Skeletal muscle tissue (tissue), 4 donors: Measurements from ENCODE around the gene CCL1. TPM values are rescaled to one million over a fixed set of nuclear protein-coding genes. Genes with fewer than 3 reads are reported as not detected.
"Not testable (repeated sequence)": the region's sequence is repeated elsewhere in the genome, so short reads cannot be mapped to it uniquely, and the experiment has no call there.

ENCODE experiments used
- H3K27ac ChIP-seq: one replicate; pipeline ENCODE4 v1.7.0; 2013; ENCODE audit warnings: mild to moderate bottlenecking, low read depth, low read length, inconsistent platforms
- H3K27me3 ChIP-seq, 3 donors: one replicate each; pipeline ENCODE4 v1.7.0; 2013; ENCODE audit warnings: low read length in 3 of 3; ENCODE audit not compliant: control insufficient read depth in 3 of 3, insufficient read depth in 3 of 3
- H3K36me3 ChIP-seq, 3 donors: one replicate each; pipeline ENCODE4 v1.7.0; 2013; ENCODE audit warnings: low read length in 3 of 3; ENCODE audit not compliant: control insufficient read depth in 3 of 3, insufficient read depth in 3 of 3
- H3K4me1 ChIP-seq, 3 donors: one replicate each; pipeline ENCODE4 v1.7.0; 2013; ENCODE audit warnings: low read length in 3 of 3, mild to moderate bottlenecking in 3 of 3; ENCODE audit not compliant: control insufficient read depth in 3 of 3, insufficient read depth in 3 of 3
- H3K4me3 ChIP-seq, 3 donors: one replicate each; pipeline ENCODE4 v1.7.0; 2013; ENCODE audit warnings: low read length in 3 of 3
- H3K9ac ChIP-seq, 3 donors: one replicate each; pipeline ENCODE4 v1.7.0; 2013; ENCODE audit warnings: low read length in 3 of 3, mild to moderate bottlenecking in 3 of 3, moderate library complexity in 2 of 3, low read depth in 1 of 3
- H3K9me3 ChIP-seq, 3 donors: one replicate each; pipeline ENCODE4 v1.7.0; 2013; ENCODE audit warnings: low read length in 3 of 3; ENCODE audit not compliant: control insufficient read depth in 3 of 3
- total RNA-seq: library from RNA; depleted of rRNA; stranded (reverse); fragments of >200 nt; gene quantifications from one replicate; pipeline ENCODE4 v1.2.3, GENCODE V29; 2014
- donor health status: Osteomylitis.

CCL1 gene
- total RNA-seq, 1 donor from 2014 or later: not detected

DNA sequence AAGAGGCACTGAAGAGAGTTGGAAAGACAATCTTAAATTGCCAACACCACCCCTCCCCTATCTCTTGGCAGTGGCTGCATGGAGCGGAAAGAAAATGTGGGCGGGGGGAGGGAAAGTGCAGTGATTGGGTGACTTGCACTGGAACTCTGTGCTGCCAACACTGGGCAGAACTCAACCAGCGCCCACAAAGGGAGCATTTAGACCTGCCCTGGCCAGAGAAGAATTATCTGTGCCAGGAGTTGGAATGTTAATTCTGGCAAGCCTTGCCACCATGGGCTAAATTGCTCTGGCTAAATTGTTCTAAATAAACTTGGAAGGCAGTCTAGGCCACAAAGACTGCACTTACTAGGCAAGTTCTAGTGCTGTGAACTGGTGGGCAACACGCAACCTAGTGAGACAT is 13.3 kb downstream of the CCL1 start:
- Histone ChIP-seq H3K9ac (no peak overlapping the region), H3K36me3 (no peaks in the 10 kb centered on the region), H3K4me1 (no peaks in the 10 kb centered on the region), H3K4me3 (no peak overlapping the region), H3K27ac (no peak overlapping the region), H3K27me3 (no peaks in the 10 kb centered on the region), H3K9me3 (peaks cover 0 to 4% (median 0%) of the 10 kb centered on the region in 3 donors)

DNA sequence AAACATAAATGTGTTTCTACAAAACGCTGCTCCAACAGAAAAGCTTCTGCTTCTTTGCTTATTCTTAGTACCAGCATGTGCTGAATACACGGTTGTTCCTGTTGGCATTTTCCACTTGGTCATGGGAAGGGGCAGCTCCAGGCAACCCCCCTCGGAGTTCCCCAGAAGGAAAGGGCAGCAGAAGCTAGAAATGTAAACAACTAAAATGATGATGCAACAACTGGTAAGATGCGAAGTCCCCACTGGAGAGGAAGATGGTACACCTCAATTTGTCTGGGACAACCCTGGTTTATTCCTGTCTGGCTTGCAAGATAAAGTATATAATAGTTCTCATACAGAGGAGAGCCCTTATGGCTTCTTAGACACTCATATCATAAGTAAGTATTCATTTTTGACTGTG is 16.0 kb downstream of the CCL1 start:
- Histone ChIP-seq H3K27ac (no peak overlapping the region), H3K9ac (no peak overlapping the region), H3K4me3 (no peak overlapping the region), H3K36me3 (no peaks in the 10 kb centered on the region), H3K27me3 (no peaks in the 10 kb centered on the region), H3K9me3 (no peaks in the 10 kb centered on the region), H3K4me1 (no peaks in the 10 kb centered on the region)

GRCh38 chr17:34341916-34342315 is 21.1 kb downstream of the CCL1 start:
- no peak overlapping the region for H3K27ac ChIP-seq
- no peak overlapping the region for H3K9ac ChIP-seq
- H3K4me1 ChIP-seq: no peaks in the 10 kb centered on the region
- H3K27me3 ChIP-seq: no peaks in the 10 kb centered on the region
- no peaks in the 10 kb centered on the region for H3K36me3 ChIP-seq
- no peak overlapping the region for H3K4me3 ChIP-seq
- no peaks in the 10 kb centered on the region for H3K9me3 ChIP-seq

DNA sequence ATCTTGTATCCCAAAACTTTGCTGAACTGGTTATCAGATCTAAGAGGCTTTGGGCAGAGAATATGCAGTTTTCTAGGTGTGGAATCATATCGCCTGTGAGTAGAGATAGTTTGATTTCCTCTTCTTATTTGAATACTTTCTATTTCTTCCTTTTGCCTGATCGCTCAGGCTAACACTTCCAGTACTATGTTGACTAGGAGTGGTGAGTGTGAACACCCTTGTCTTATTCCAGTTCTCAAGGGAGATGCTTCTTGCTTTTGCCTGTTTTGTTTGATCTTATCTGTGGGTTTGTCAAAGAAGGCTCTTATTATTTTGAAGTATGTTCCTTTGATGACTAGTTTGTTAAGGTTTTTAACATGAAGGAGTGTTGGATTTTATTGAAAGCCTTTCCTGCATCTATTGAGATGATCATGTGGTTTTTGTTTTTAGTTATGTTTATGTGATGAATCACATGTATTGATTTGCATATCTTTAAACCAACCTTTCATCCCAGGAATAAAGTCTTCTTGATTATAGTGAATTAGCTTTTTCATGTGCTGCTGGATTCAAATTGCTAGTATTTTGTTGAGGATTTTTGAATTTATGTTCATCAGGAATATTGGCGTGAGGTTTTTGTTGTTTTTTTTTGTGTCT is 23.8 kb downstream of the CCL1 start:
- no peaks in the 10 kb centered on the region for H3K4me1 ChIP-seq
- H3K4me3 ChIP-seq: no peak overlapping the region
- H3K9ac ChIP-seq: no peak overlapping the region
- no peak overlapping the region for H3K27ac ChIP-seq
- H3K9me3 ChIP-seq: no peaks in the 10 kb centered on the region
- no peaks in the 10 kb centered on the region for H3K27me3 ChIP-seq
- no peaks in the 10 kb centered on the region for H3K36me3 ChIP-seq

DNA sequence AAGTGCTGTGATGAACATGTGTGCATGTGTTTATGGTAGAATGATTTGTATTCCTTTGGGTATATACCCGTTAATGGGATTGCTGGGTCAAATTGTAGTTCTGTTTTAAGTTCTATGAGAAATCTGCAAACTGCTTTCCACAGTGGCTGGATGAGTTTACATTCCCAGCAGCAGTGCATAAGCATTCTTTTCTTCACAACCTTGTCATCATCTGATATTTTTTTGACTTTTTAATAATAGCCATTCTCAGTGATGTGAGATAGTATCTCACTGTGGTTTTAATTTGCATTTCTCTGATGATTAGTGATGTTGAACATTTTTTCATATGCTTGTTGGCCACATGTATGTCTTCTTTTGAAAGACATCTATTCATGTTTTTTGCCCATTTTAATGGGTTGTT is 25.3 kb downstream of the CCL1 start:
- no peak overlapping the region for H3K9ac ChIP-seq
- no peak overlapping the region for H3K27ac ChIP-seq
- H3K9me3 ChIP-seq: no peaks in the 10 kb centered on the region
- H3K27me3 ChIP-seq: no peaks in the 10 kb centered on the region
- H3K4me3 ChIP-seq: no peak overlapping the region
- H3K4me1 ChIP-seq: no peaks in the 10 kb centered on the region
- H3K36me3 ChIP-seq: no peaks in the 10 kb centered on the region

DNA sequence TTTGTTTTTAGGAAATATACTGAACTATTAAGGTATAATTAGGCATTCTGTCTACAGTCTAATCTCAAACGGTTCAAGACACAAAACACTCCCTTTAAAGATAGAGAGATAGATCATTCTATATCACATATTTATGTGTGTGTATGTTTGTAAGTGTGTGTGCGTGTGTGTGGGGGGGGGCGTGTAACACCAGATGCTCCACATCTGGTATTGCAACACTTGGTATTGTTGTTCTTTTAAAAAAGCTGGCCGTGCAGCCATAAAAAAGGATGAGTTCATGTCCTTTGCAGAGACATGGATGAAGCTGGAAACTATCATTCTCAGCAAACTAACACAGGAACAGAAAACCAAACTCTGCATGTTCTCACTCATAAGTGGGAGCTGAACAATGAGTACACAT is 35.5 kb downstream of the CCL1 start:
- H3K27ac ChIP-seq, H3K36me3 ChIP-seq: not testable (repeated sequence)

GRCh38 chr17:34321964-34322363 is 41.1 kb downstream of the CCL1 start:
- Histone ChIP-seq H3K27me3 (no peaks in the 10 kb centered on the region), H3K4me3 (no peak overlapping the region), H3K27ac (peak overlapping the region; percentile 33), H3K4me1 (peaks cover 0 to 3% (median 2%) of the 10 kb centered on the region in 3 donors), H3K9ac (no peak overlapping the region), H3K9me3 (no peaks in the 10 kb centered on the region), H3K36me3 (no peaks in the 10 kb centered on the region)

More for the DNA sequence above, 35.5 kb downstream of the CCL1 start:
- not testable (repeated sequence) for H3K9ac ChIP-seq, H3K4me3 ChIP-seq, H3K4me1 ChIP-seq, H3K9me3 ChIP-seq, H3K27me3 ChIP-seq

DNA sequence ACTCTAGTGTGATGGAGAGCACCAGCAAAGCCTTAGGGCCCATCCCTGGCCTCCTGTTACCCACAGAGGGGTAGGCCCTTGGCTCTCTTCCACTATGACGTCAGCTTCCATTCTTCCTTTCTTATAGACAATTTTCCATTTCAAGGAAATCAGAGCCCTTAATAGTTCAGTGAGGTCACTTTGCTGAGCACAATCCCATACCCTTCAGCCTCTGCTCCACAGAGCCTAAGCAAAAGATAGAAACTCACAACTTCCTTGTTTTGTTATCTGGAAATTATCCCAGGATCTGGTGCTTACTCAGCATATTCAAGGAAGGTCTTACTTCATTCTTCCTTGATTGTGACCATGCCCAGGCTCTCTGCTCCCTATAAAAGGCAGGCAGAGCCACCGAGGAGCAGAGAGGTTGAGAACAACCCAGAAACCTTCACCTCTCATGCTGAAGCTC is 44.0 kb downstream of the CCL1 start, which contains the start of gene CCL8:
Gene CCL8, plus strand, starts transcription at position 397 of the 445 bp plus-strand sequence. CDS start 67 bp downstream, outside the sequence.
- Histone ChIP-seq H3K9me3 (no peaks in the 10 kb centered on the region), H3K9ac (no peak within 1 kb of the TSS), H3K27me3 (no peaks in the 10 kb centered on the region), H3K4me1 (peaks cover 1 to 3% (median 2%) of the 10 kb centered on the region in 3 donors), H3K36me3 (no peaks in the 10 kb centered on the region), H3K27ac (peak within 1 kb of the TSS; percentile 40), H3K4me3 (no peak within 1 kb of the TSS)

GRCh38 chr17:34318474-34318873 is 44.6 kb downstream of the CCL1 start:
- H3K4me3 ChIP-seq: no peak overlapping the region
- peaks cover 3 to 6% (median 6%) of the 10 kb centered on the region in 3 donors for H3K4me1 ChIP-seq
- peak overlapping the region; percentile 40 for H3K27ac ChIP-seq
- H3K27me3 ChIP-seq: no peaks in the 10 kb centered on the region
- H3K9ac ChIP-seq: no peak overlapping the region
- no peaks in the 10 kb centered on the region for H3K36me3 ChIP-seq
- no peaks in the 10 kb centered on the region for H3K9me3 ChIP-seq

- Histone ChIP-seq H3K27me3 (no peaks in the 10 kb centered on the region), H3K4me1 (peaks cover 1 to 7% (median 6%) of the 10 kb centered on the region in 3 donors), H3K36me3 (no peaks in the 10 kb centered on the region), H3K9me3 (no peaks in the 10 kb centered on the region), H3K9ac (peak overlapping the region in 1 of 3 donors; percentile 11), H3K27ac (peak overlapping the region; percentile 68), H3K4me3 (no peak overlapping the region)
Observed at GRCh38 chr17:34314279-34314678, 48.8 kb downstream of the CCL1 start.
